KG1 (cell line): ENCODE data around the gene SPATA2.

Experiments used
- DNase-seq: peaks from one replicate; lab custom pipeline; 2025; lab: John Stamatoyannopoulos, UW

SPATA2 gene

GRCh38 chr20:49854190-49854875 lies 61.0 kb downstream of the SPATA2 start:
- DNase-seq, result no peak

GRCh38 chr20:49853640-49854039 lies 61.7 kb downstream of the SPATA2 start:
- DNase-seq, result no peak
